Suppressor macrophage (primary cell): ENCODE measurements around the gene SERTAD1.

Experiments used
- DNase-seq, 4 experiments: peaks; one replicate each; pipeline ENCODE4 v3.0.0-alpha.2; 2020 to 2022

The SERTAD1 gene

GRCh38 chr19:40374084-40374483 is 51.7 kb downstream of the SERTAD1 start:
- no peak for DNase-seq

- no peak for DNase-seq
Measured at GRCh38 chr19:40371802-40372122, 54.0 kb downstream of the SERTAD1 start.
